Endothelial cell of umbilical vein (primary cell): ENCODE measurements around the gene SLC45A2. TPM values are rescaled to one million over a fixed set of nuclear protein-coding genes. Genes with fewer than 3 reads are reported as not detected.

Experiments used
- BruUV-seq: library from RNA; stranded (reverse); fragments of 400-500 nt; replicated peaks from 2 replicates; lab custom pipeline; 2021; lab: Mats Ljungman, UMichigan
- CTCF ChIA-PET: fragments of 300-600, 350-600 bp; sonication (Branson Sonifier 250); formaldehyde crosslinking; loops from one replicate; lab custom pipeline; 2021; ENCODE audit warnings: antibody characterized with exemption, inconsistent platforms; lab: Charles Lee
- POLR2A ChIA-PET: fragments of 300-600, 350-600 bp; sonication (Branson Sonifier 250); formaldehyde crosslinking; loops from one replicate; lab custom pipeline; 2021; ENCODE audit warnings: antibody characterized with exemption, inconsistent platforms; lab: Charles Lee
- DNase-seq: peaks from one replicate; pipeline ENCODE4 v3.0.0-alpha.2; 2011; ENCODE audit warnings: low read depth, low spot score
- FAIRE-seq: peaks from 2 replicates; lab custom pipeline; 2011; peaks lifted over from hg19 to GRCh38; lab: Jason Lieb, UNC
- H2AFZ ChIP-seq: 2 replicates; pipeline ENCODE4 v1.6.0; 2012; ENCODE audit warnings: low read depth, low read length, control low read depth, inconsistent platforms
- H3K27ac ChIP-seq: 2 replicates; pipeline ENCODE4 v1.5.1; 2011; ENCODE audit warnings: low read depth, mild to moderate bottlenecking, control low read depth, low read length, moderate library complexity; ENCODE audit not compliant: insufficient read depth
- H3K27me3 ChIP-seq, 2 experiments: 2 replicates each; pipeline versions ENCODE4 v1.6.0 to v1.6.1; 2011; ENCODE audit warnings: low read length in 2 of 2, mixed read lengths in 1 of 2; ENCODE audit not compliant: control insufficient read depth in 2 of 2, insufficient read depth in 2 of 2
- H3K36me3 ChIP-seq, 2 experiments: 2 replicates in 1 of 2; 3 replicates in 1 of 2; pipeline ENCODE4 v1.5.1; 2011; ENCODE audit warnings: low read length in 2 of 2, mild to moderate bottlenecking in 1 of 2, moderate library complexity in 1 of 2; ENCODE audit not compliant: control insufficient read depth in 2 of 2, insufficient read depth in 2 of 2; ENCODE audit errors: extremely low read depth in 1 of 2
- H3K4me1 ChIP-seq: 3 replicates; pipeline ENCODE4 v1.5.1; 2011; ENCODE audit warnings: mild to moderate bottlenecking, low read length; ENCODE audit not compliant: control insufficient read depth, insufficient read depth; ENCODE audit errors: extremely low read depth
- H3K4me2 ChIP-seq: 2 replicates; pipeline ENCODE4 v1.6.1; 2011; ENCODE audit warnings: low read length, control low read depth, mixed read lengths; ENCODE audit not compliant: insufficient read depth
- H3K4me3 ChIP-seq, 3 experiments: fragments of 200-600 bp in 1 of 3; sonication (generic), shearing (Covaris generic) in 1 of 3; replicated peaks in 1 of 3; 2 replicates each; pipeline ENCODE4 v1.5.1; 2011 to 2016; ENCODE audit warnings: control low read depth in 3 of 3, low read length in 3 of 3, mild to moderate bottlenecking in 2 of 3, inconsistent platforms in 1 of 3, low read depth in 1 of 3, moderate library complexity in 1 of 3; ENCODE audit not compliant: insufficient read depth in 1 of 3
- H3K79me2 ChIP-seq: 2 replicates; pipeline ENCODE4 v1.6.0; 2012; ENCODE audit warnings: low read length, inconsistent platforms; ENCODE audit not compliant: control insufficient read depth, insufficient read depth
- H3K9ac ChIP-seq: replicated peaks from 2 replicates; pipeline ENCODE3; 2011; ENCODE audit warnings: low read length, control low read depth; ENCODE audit not compliant: insufficient read depth; ENCODE audit errors: extremely low read depth
- H3K9me1 ChIP-seq: replicated peaks from 3 replicates; pipeline ENCODE4 v1.6.0; 2011; ENCODE audit warnings: mild to moderate bottlenecking, low read length; ENCODE audit not compliant: control insufficient read depth, insufficient read depth; ENCODE audit errors: extremely low read depth
- H3K9me3 ChIP-seq: replicated peaks from 2 replicates; pipeline ENCODE4 v1.5.1; 2012; ENCODE audit warnings: low read length, inconsistent platforms; ENCODE audit not compliant: control insufficient read depth, insufficient read depth
- H4K20me1 ChIP-seq: replicated peaks from 2 replicates; pipeline ENCODE3; 2011; ENCODE audit warnings: mild to moderate bottlenecking, low read length; ENCODE audit not compliant: control insufficient read depth, insufficient read depth; ENCODE audit errors: extremely low read depth
- EZH2 ChIP-seq: IDR thresholded peaks from 2 replicates; pipeline ENCODE4 v1.6.1; 2012; ENCODE audit warnings: borderline replicate concordance, low read depth, mild to moderate bottlenecking, moderate library complexity, low read length, inconsistent platforms; ENCODE audit not compliant: severe bottlenecking
- FOS ChIP-seq: IDR thresholded peaks from 2 replicates; pipeline ENCODE4 v1.6.1; 2011; ENCODE audit warnings: mild to moderate bottlenecking, low read length, moderate library complexity, borderline replicate concordance; ENCODE audit not compliant: insufficient read depth
- GATA2 ChIP-seq: IDR thresholded peaks from 2 replicates; pipeline ENCODE4 v1.7.0; 2011; ENCODE audit warnings: low read depth, mild to moderate bottlenecking, moderate library complexity, mixed read lengths, low read length; ENCODE audit not compliant: insufficient read length, insufficient read depth
- JUN ChIP-seq: IDR thresholded peaks from 2 replicates; pipeline ENCODE4 v1.6.1; 2011; ENCODE audit warnings: borderline replicate concordance, low read depth; ENCODE audit not compliant: insufficient read length, insufficient read depth
- MAX ChIP-seq: IDR thresholded peaks from 2 replicates; pipeline ENCODE4 v1.6.1; 2011; ENCODE audit not compliant: insufficient read depth, insufficient read length
- POLR2A ChIP-seq: IDR thresholded peaks from 2 replicates; pipeline ENCODE4 v1.6.1; 2012; ENCODE audit warnings: low read depth, mild to moderate bottlenecking, control low read depth, low read length
- POLR2AphosphoS5 ChIP-seq: IDR thresholded peaks from 2 replicates; pipeline ENCODE4 v1.6.1; 2012; ENCODE audit warnings: low read depth, mild to moderate bottlenecking, control low read depth, low read length, moderate library complexity; ENCODE audit not compliant: insufficient read depth
- dilution Hi-C: fragments of 300-500 bp; cut with MboI; formaldehyde crosslinking; loops from one replicate; pipeline ENCODE4 v1.15.0; 2019; ENCODE audit warnings: low sequenced_read_pairs; ENCODE audit not compliant: extremely low pct_ligation_motif_present
- intact Hi-C: fragments of 100-400 bp; cut with micrococcal nuclease; formaldehyde crosslinking; loops from one replicate; pipeline ENCODE4 v1.10.0; 2022
- polyA plus RNA-seq, 4 experiments: library from polyadenylated mRNA; depleted of rRNA in 3 of 4; stranded (reverse) in 3 of 4; unstranded in 1 of 4; fragments of >200 nt; gene quantifications; 2 replicates each; pipeline versions ENCODE4 v1.2.1 to v1.2.3, GENCODE V29; 2011 to 2012; ENCODE audit warnings: missing spikeins in 1 of 4
- total RNA-seq: library from RNA; stranded (reverse); gene quantifications from 2 replicates; pipeline ENCODE4 v1.2.3, GENCODE V29; 2021
- TF ChIP-seq, protein P1 (sequence below), 2 donors: IDR thresholded peaks; 1 replicate in 1 of 2; 2 replicates in 1 of 2; pipeline ENCODE4 v1.5.1; 2011; ENCODE audit warnings: low read length in 2 of 2, mild to moderate bottlenecking in 2 of 2, moderate library complexity in 2 of 2, control low read depth in 1 of 2, inconsistent platforms in 1 of 2, low read depth in 1 of 2; ENCODE audit not compliant: insufficient read depth in 1 of 2; ENCODE audit errors: extremely low read depth in 1 of 2

Gene SLC45A2
- total and polyA plus RNA-seq, 2 donors (not counting 3 experiments of a cell fraction or from before 2014, with no cell fraction given): not detected

DNA sequence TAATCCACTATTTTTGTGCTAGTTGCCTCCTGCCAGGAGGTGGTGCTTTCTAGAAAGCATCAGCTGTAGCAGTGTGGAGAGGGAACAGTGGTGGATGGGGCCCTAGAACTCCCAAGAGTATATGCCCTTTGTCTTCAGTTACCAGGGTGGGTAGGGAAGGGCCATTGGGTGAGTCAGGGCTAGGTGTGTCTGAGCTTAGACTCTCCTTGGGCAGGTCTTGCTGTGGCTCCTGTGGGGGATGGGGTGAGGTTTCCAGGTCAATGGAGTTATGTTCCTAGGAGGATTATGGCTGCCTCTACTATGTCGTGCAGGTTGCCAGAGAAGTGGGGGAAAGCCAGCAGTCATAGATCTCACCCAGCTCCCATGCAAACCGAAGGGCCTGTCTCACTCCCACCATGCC, 81.4 kb downstream of the SLC45A2 start:
- Histone ChIP-seq H3K9ac (no peak overlapping the region), H3K79me2 (no peaks in the 10 kb centered on the region), H3K27ac (no peak overlapping the region), H4K20me1 (no peaks in the 10 kb centered on the region), H3K36me3 (no peaks in the 10 kb centered on the region), H3K9me1 (no peaks in the 10 kb centered on the region), H3K4me3 (no peak overlapping the region), H3K9me3 (no peaks in the 10 kb centered on the region), H3K4me1 (no peaks in the 10 kb centered on the region), H3K4me2 (no peak overlapping the region), H2AFZ (no peak overlapping the region), H3K27me3 (peaks cover 0 to 3% of the 10 kb centered on the region in 2 experiments)
- FAIRE-seq: no peak
- ChIA-PET POLR2A (no interaction called here), CTCF (no interaction called here)
- dilution Hi-C loops (no loop called here), intact Hi-C loops (no loop called here)
- TF ChIP-seq EZH2 (no peak), POLR2AphosphoS5 (no peak), JUN (no peak)
- no TSS peak for BruUV-seq
- no peak for DNase-seq

DNA sequence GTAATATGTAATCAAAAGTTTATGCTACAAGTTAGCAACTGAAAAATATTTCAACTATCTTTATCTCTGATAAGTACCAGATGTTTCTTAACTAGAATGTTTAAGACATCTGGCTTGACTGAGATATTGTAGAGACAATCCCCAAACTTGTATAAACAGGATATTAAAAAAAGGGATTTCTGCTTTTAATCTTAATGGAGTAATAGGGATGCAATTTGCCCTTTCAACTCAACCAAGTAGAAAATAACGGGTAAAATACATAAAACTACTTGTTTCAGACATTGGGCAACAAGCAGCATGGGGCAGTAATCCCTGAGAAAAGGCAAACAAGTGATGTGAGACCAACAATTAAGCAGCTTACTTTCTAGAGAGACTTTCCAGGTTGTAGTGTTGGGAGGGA, 83.3 kb downstream of the SLC45A2 start:
- H3K79me2 ChIP-seq: no peaks in the 10 kb centered on the region
- CTCF ChIA-PET: no interaction called here
- no peaks in the 10 kb centered on the region for H3K36me3 ChIP-seq
- POLR2A ChIA-PET: no interaction called here
- H2AFZ ChIP-seq: no peak overlapping the region
- no peak overlapping the region for H3K4me3 ChIP-seq
- no peaks in the 10 kb centered on the region for H3K9me3 ChIP-seq
- H3K27me3 ChIP-seq: peaks cover 0 to 6% of the 10 kb centered on the region in 2 experiments
- intact Hi-C loops: no loop called here
- H3K9me1 ChIP-seq: no peaks in the 10 kb centered on the region
- no peaks in the 10 kb centered on the region for H4K20me1 ChIP-seq
- TF ChIP-seq GATA2: no peak
- TF ChIP-seq POLR2AphosphoS5: no peak
- no peak for TF ChIP-seq MAX
- TF ChIP-seq JUN: no peak
- no peak for TF ChIP-seq EZH2
- TF ChIP-seq, protein P1, sequence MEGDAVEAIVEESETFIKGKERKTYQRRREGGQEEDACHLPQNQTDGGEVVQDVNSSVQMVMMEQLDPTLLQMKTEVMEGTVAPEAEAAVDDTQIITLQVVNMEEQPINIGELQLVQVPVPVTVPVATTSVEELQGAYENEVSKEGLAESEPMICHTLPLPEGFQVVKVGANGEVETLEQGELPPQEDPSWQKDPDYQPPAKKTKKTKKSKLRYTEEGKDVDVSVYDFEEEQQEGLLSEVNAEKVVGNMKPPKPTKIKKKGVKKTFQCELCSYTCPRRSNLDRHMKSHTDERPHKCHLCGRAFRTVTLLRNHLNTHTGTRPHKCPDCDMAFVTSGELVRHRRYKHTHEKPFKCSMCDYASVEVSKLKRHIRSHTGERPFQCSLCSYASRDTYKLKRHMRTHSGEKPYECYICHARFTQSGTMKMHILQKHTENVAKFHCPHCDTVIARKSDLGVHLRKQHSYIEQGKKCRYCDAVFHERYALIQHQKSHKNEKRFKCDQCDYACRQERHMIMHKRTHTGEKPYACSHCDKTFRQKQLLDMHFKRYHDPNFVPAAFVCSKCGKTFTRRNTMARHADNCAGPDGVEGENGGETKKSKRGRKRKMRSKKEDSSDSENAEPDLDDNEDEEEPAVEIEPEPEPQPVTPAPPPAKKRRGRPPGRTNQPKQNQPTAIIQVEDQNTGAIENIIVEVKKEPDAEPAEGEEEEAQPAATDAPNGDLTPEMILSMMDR (IDR thresholded peaks at IDR 0.05; ENCODE audit: extremely low read depth in 1 of 2, insufficient read depth in 1 of 2, low read depth in 1 of 2, low read length in 2 of 2): no peak
- TF ChIP-seq FOS: no peak
- no peak for TF ChIP-seq POLR2A
- H3K27ac ChIP-seq: no peak overlapping the region
- no peaks in the 10 kb centered on the region for H3K4me1 ChIP-seq
- FAIRE-seq (no peak), DNase-seq (no peak)
- dilution Hi-C loops: no loop called here
- H3K9ac ChIP-seq: no peak overlapping the region
- no TSS peak for BruUV-seq
- no peak overlapping the region for H3K4me2 ChIP-seq
